GM19452 (cell line): Measurements from ENCODE around the gene MDM1.

Experiments
- ATAC-seq: cut with Tn5 transposase; IDR thresholded peaks from one replicate; pipeline ENCODE4 v1.9.1; 2021; ENCODE audit not compliant: unreplicated experiment

MDM1 gene

DNA sequence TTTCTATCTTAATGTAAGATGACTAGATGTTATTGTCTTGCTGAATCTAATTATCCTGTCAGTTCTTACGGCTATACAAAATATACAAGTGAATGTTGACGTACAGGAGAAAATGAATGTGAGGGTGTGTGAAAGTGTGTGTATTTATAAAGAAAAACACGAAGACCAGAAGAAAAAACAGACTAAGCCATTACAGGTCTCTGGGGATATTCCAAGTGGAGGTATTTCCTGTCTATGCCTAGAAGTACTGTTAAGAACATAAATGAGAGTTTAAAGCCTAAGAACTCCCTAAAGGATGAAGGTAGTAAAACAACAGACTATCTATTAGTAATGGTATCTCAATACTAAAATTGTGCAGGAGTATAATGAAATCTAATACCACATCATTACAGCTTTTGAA is 7.6 kb downstream of the MDM1 start:
- ATAC-seq: no peak

DNA sequence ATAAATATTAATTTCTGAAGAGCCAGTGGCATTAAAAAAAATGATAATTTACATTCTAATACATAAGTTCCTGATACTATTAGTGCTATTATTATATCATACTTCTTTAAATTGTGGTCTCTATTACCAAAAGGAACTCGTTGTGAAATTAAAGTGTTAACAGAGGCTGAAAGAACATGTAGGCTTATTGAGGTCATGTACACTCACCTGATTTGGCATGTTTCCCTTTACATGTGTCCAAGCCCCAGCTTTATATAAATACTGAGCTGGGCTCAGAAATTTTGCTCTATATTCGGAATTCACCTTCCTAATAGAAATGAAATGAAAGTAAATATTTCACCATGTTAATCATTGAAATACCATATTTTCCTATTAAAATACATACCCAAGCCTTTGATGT is 11.0 kb downstream of the MDM1 start:
- no peak for ATAC-seq

GRCh38 chr12:68319988-68320623 is 12.1 kb downstream of the MDM1 start:
- no peak for ATAC-seq

- ATAC-seq: no peak
Observed at GRCh38 chr12:68317047-68317667, 15.0 kb downstream of the MDM1 start.

DNA sequence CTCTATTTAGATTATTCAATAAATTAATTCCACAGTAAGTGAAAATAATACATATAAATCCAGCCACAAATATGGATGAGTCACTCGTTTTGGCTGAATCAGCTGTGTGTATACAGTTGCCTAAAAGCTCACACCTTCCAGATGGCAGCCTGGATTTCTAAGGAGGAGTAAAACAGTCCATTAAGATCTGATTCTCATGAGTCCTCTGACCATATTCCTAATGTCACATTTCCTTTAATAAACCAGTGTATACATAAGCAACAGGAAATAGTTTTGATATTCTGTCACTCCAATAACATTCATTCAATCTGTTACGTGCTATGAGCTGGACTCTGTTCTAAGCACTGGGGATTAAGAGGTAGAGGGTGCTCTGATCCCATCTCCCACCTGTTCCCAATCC is 21.8 kb downstream of the MDM1 start:
- ATAC-seq: no peak

- no peak for ATAC-seq
Observed at GRCh38 chr12:68306564-68306963, 25.6 kb downstream of the MDM1 start.

DNA sequence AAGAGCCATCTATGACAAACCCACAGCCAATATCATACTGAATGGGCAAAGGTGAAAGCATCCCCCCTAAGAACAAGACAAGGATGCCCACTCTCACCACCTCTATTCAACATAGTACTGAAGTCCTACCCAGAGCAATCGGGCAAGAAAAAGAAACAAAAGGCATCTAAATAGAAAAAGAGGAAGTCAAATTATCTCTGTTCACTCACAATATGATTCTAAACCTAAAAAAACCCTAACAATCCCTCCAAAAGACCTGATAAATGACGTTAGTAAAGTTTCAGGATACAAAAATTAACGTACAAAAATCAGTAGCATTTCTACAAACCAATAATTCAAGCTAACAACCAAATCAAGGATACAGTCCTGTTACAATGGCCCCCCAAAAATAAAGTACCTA is 26.9 kb downstream of the MDM1 start:
- ATAC-seq: no peak

DNA sequence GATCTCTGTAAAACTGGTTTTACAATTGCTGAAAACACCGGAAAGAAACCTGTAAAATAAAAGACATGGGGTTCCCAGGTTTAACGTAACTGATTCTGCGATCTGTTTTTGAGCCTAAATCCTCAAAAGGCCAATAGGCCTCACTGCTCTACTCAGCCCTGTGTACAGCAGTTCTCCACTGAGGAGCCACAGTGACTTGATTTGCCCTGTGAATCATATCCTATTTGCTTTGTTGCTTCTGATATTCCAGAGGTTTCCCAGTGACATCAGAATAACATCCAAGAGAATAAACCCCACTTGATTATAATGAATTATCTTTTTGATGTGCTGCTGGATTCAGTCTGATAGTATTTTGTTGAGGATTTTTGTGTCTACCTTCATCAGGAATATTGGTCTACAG is 27.5 kb downstream of the MDM1 start:
- no peak for ATAC-seq

DNA sequence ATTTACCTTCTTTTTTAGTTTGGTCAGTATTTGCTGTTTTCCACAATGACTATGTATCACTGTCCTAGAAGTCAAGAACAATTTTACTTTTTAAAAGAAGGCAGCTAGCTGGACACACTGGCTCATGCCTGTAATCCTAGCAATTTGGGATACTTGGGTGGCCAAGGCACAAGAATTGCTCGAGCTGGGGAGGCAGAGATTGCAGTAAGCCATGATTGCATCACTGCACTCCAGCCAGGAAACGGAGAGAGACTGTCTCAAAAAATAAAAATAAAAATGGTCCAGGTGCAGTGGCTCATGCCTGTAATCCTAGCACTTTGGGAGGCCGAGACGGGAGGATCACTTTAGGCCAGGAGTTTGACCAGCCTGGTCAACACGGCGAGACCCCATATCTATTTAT is 28.3 kb downstream of the MDM1 start:
- ATAC-seq: no peak

- no peak for ATAC-seq
Observed at GRCh38 chr12:68297929-68298328, 34.2 kb downstream of the MDM1 start.

DNA sequence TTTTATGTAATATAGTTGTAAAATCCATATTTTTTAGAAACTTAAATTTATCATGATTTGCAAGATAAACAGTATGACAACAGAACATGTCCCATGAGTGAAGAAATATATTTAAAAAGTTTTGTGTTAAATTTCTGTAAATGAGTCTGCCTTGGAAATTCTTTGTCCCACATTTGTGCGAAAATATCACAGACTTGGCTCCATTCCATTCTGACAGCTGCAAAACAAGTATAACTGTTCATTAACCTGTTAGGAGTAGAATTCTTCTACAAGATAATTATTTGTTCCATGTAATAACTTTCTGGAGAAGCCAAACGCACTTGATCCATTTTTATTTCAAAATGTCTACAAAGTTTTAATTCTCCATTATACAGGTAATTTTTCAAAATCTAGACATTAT is 37.9 kb downstream of the MDM1 start:
- no peak for ATAC-seq

DNA sequence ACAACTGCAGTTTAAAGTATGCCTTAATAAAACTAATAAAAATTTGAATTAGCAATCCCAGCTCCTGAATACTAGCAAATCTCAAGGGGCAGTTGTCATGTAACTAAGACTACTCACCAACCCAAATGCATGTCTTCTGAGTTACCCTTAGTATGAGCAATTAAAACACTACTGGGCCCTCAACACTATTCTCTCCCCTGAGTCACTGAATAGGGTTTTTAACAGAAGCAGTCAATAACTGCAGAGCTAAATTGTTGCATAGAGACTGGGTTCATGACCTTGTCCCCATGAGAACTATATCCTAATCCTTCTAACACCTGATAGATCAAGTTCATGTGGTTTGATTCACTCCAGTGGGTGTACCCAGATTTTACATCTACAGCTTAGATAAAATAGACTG is 38.8 kb downstream of the MDM1 start:
- ATAC-seq: no peak

DNA sequence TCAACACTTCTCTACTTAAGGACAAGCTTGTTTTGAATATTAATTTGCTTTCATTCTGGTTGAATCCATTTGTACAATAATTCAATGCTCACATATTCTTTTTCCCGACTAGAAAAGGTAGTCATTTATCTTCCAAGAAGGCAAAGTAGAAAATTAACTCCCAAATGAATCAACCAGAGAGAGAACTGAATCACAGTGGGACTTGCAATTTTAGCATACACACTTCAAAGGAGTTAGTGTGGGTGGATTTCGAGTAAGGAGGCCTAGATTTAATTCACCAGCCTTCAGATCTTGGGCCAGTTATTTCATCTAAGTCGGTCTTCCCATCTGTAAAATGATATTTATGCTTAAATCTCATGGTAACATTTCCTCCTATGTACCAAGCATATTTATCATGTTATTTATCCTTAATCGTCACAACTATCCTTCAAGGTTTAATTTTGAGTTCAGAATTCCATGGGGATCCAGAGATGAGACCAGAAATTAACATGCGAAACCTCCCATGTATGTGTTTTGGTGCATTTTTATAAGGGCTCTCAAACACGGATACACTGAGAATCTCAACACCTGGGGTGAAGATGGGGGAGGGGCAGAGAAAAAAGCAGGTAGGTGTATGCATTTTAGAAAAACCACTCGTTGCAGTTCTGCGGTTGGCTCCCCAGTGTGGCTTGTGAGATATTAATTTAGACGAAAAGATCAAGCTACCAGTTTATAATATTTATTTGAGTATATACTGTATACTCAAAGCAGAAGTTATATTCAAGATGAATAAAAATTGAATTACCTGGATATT is 39.8 kb downstream of the MDM1 start:
- no peak for ATAC-seq

GRCh38 chr12:68291396-68292036 is 40.6 kb downstream of the MDM1 start:
- no peak for ATAC-seq

GRCh38 chr12:68290126-68290525 is 42.0 kb downstream of the MDM1 start:
- ATAC-seq: peak; percentile 99

GRCh38 chr12:68287106-68287505 is 45.1 kb downstream of the MDM1 start:
- no peak for ATAC-seq

DNA sequence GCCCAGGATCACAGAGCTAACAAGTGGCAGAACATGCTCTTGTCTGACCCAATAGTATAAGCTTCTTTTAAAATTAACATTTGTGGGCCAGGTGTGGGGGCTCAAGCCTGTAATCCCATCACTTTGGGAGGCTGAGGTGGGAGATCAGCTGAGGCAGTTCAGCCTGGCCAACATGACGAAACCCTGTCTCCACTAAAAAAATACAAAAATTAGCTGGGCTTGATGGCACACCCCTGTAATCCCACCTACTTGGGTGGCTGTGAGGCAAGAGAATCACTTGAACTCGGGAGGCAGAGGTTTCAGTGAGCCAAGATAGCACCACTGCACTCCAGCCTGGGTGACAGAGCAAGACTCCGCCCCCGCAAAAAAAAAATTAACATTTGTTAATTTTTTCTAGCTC is 45.8 kb downstream of the MDM1 start:
- ATAC-seq: no peak

GRCh38 chr12:68285541-68285940 is 46.6 kb downstream of the MDM1 start:
- ATAC-seq: no peak

GRCh38 chr12:68281322-68282077 is 50.7 kb downstream of the MDM1 start:
- no peak for ATAC-seq

DNA sequence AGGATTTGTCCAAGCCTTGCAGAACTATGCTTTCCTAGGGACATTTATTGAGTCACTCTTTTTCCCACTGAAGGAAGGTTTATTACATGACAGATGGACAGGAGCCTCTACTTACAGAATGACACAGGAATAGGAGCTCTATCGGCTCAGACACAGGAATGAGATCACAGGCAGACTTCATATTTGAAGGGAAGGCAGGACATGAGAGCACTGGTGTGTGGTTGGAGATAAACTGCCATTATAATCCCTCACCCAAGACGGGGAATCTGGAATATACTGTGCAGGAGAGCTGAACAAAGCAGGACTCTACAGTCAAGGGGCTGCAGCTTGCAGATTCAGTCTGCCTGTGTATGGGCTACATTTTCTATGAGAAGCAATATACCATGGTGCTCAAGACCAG is 51.9 kb downstream of the MDM1 start:
- no peak for ATAC-seq
